OCI-LY7 (cell line): ENCODE data around the gene LRRK1. TPM values are rescaled to one million over a fixed set of nuclear protein-coding genes. Genes with fewer than 3 reads are reported as not detected.

Experiments used
- BruUV-seq: library from RNA; stranded (reverse); fragments of 400-500 nt; replicated peaks from 2 replicates; lab custom pipeline; 2021; lab: Mats Ljungman, UMichigan
- CTCF ChIA-PET: fragments of 300-600 bp; sonication (Branson Sonifier 250); formaldehyde crosslinking; loops from one replicate; lab custom pipeline; 2022; ENCODE audit warnings: antibody characterized with exemption; ENCODE audit not compliant: unreplicated experiment; lab: Charles Lee
- POLR2A ChIA-PET: fragments of 300-600 bp; sonication (Branson Sonifier 250); formaldehyde crosslinking; loops from one replicate; lab custom pipeline; 2022; ENCODE audit warnings: antibody characterized with exemption; lab: Charles Lee
- DNase-seq: peaks from one replicate; pipeline ENCODE4 v3.0.0-alpha.2; 2015; ENCODE audit warnings: low spot score
- H2AFZ ChIP-seq: fragments of 200-600 bp; sonication (generic), shearing (Covaris generic); 2 replicates; pipeline ENCODE4 v1.6.1; 2014; ENCODE audit warnings: mild to moderate bottlenecking, antibody characterized with exemption, low read length, moderate library complexity
- H3K27ac ChIP-seq: fragments of 200-600 bp; sonication (generic); 2 replicates; pipeline ENCODE4 v1.5.1; 2014; ENCODE audit warnings: mixed run types, low read depth, mild to moderate bottlenecking, moderate library complexity, low read length, inconsistent platforms; ENCODE audit not compliant: poor library complexity, severe bottlenecking
- H3K36me3 ChIP-seq: fragments of 200-600 bp; sonication (generic); 2 replicates; pipeline ENCODE4 v1.6.1; 2014; ENCODE audit warnings: mild to moderate bottlenecking, antibody characterized with exemption, low read length, moderate library complexity, mixed read lengths; ENCODE audit not compliant: insufficient read depth
- H3K4me1 ChIP-seq: fragments of 200-600 bp; sonication (generic); 2 replicates; pipeline ENCODE4 v1.5.1; 2014; ENCODE audit warnings: mild to moderate bottlenecking, low read length; ENCODE audit not compliant: insufficient read depth, poor library complexity, severe bottlenecking
- H3K4me2 ChIP-seq: fragments of 200-600 bp; sonication (generic); 2 replicates; pipeline ENCODE4 v1.6.1; 2014; ENCODE audit warnings: mild to moderate bottlenecking, low read length
- H3K4me3 ChIP-seq: fragments of 200-600 bp; sonication (generic); 2 replicates; pipeline ENCODE4 v1.5.1; 2014; ENCODE audit warnings: mild to moderate bottlenecking, low read depth, low read length; ENCODE audit not compliant: poor library complexity, severe bottlenecking
- H3K79me2 ChIP-seq: fragments of 200-600 bp; sonication (generic); 2 replicates; pipeline ENCODE4 v1.6.1; 2016; ENCODE audit warnings: low read depth, mild to moderate bottlenecking, low read length, moderate library complexity, mixed read lengths; ENCODE audit not compliant: insufficient read depth
- H3K9me2 ChIP-seq: fragments of 200-600 bp; sonication (generic); 2 replicates; pipeline ENCODE4 v1.6.1; 2016; ENCODE audit warnings: mild to moderate bottlenecking, low read length, mixed read lengths; ENCODE audit not compliant: insufficient read depth
- H3K9me3 ChIP-seq: fragments of 200-600 bp; sonication (generic); 2 replicates; pipeline ENCODE4 v1.6.1; 2014; ENCODE audit warnings: mild to moderate bottlenecking, mixed run types, low read length, mixed read lengths
- H4K20me1 ChIP-seq: fragments of 200-600 bp; sonication (generic); 2 replicates; pipeline ENCODE4 v1.6.1; 2014; ENCODE audit warnings: mild to moderate bottlenecking, antibody characterized with exemption, low read length, moderate library complexity, mixed read lengths; ENCODE audit not compliant: insufficient read depth
- CTCF ChIP-seq: fragments of 200-600 bp; sonication (generic); conservative IDR thresholded peaks from 2 replicates; pipeline ENCODE4 v1.5.1; 2014; ENCODE audit warnings: mild to moderate bottlenecking, antibody characterized with exemption, low read length, moderate library complexity, mixed read lengths
- EZH2phosphoT487 ChIP-seq: fragments of 200-600 bp; sonication (generic); IDR thresholded peaks from 2 replicates; pipeline ENCODE4 v1.6.1; 2018; ENCODE audit warnings: low read depth, borderline replicate concordance, mild to moderate bottlenecking, mixed run types, antibody characterized with exemption, low read length, moderate library complexity, mixed read lengths
- intact Hi-C: fragments of 100-400 bp; cut with micrococcal nuclease; formaldehyde crosslinking; loops from one replicate; pipeline ENCODE4 v1.10.0; 2022; ENCODE audit not compliant: unreplicated experiment
- total RNA-seq, 2 experiments: library from RNA; depleted of rRNA in 1 of 2; stranded (reverse); fragments of >200 nt in 1 of 2; shearing (Covaris generic) in 1 of 2; gene quantifications; 2 replicates each; pipeline ENCODE4 v1.2.3, GENCODE V29; 2014 to 2022

Gene LRRK1
- total RNA-seq, 2 experiments from 2014 or later: 92.3 to 233 TPM

GRCh38 chr15:101113114-101114005 lies 194.2 kb downstream of the LRRK1 start:
- POLR2A ChIA-PET: interaction anchor here (0.6 kb wide), 1 partner anchor 22 kb away, joined by 3 read pairs; no protein-coding TSS in a partner anchor

GRCh38 chr15:101114166-101114565 lies 195.0 kb downstream of the LRRK1 start:
- CTCF ChIA-PET: no interaction called here

More at GRCh38 chr15:101113114-101114005, 194.2 kb downstream of the LRRK1 start:
- no peak overlapping the region for H3K4me3 ChIP-seq
- no peaks in the 10 kb centered on the region for H3K9me3 ChIP-seq
- H3K4me2 ChIP-seq: no peak overlapping the region
- no peaks in the 10 kb centered on the region for H3K9me2 ChIP-seq
- H3K27ac ChIP-seq: no peak overlapping the region
- H2AFZ ChIP-seq: no peak overlapping the region
- no peak for DNase-seq
- H3K36me3 ChIP-seq: no peaks in the 10 kb centered on the region
- intact Hi-C loops: no loop called here
- CTCF ChIA-PET: no interaction called here
- no peak for TF ChIP-seq EZH2phosphoT487
- no peak for TF ChIP-seq CTCF
- H4K20me1 ChIP-seq: no peaks in the 10 kb centered on the region
- no peaks in the 10 kb centered on the region for H3K79me2 ChIP-seq
- BruUV-seq: no TSS peak
- no peaks in the 10 kb centered on the region for H3K4me1 ChIP-seq

More at GRCh38 chr15:101114166-101114565, 195.0 kb downstream of the LRRK1 start:
- H2AFZ ChIP-seq: no peak overlapping the region
- no peaks in the 10 kb centered on the region for H3K36me3 ChIP-seq
- no peaks in the 10 kb centered on the region for H3K9me2 ChIP-seq
- DNase-seq: no peak
- BruUV-seq: no TSS peak
- H3K27ac ChIP-seq: no peak overlapping the region
- H3K4me2 ChIP-seq: no peak overlapping the region
- H3K4me3 ChIP-seq: no peak overlapping the region
- H3K9me3 ChIP-seq: no peaks in the 10 kb centered on the region
- H3K4me1 ChIP-seq: no peaks in the 10 kb centered on the region
- H3K79me2 ChIP-seq: no peaks in the 10 kb centered on the region
- no peaks in the 10 kb centered on the region; the same call in 1 of the 2 replicates for H4K20me1 ChIP-seq
- intact Hi-C loops: no loop called here
- POLR2A ChIA-PET: interaction anchor here (0.6 kb wide), 1 partner anchor 21 kb away, joined by 3 read pairs; no protein-coding TSS in a partner anchor
- TF ChIP-seq CTCF: no peak
- no peak for TF ChIP-seq EZH2phosphoT487
